NCI-H2107 treated with DMSO at 0.1 percent for 48 hours (cell line): ENCODE data around the gene ETFB.

Source experiments
- DNase-seq: peaks from one replicate; lab custom pipeline; 2025; ENCODE audit not compliant: unreplicated experiment; lab: John Stamatoyannopoulos, UW

ETFB gene

GRCh38 chr19:51329411-51329810 lies 36.8 kb downstream of the ETFB start:
- no peak for DNase-seq

GRCh38 chr19:51327066-51328001 lies 38.9 kb downstream of the ETFB start:
- no peak for DNase-seq

- DNase-seq = no peak
Measured at GRCh38 chr19:51326216-51327065, 39.7 kb downstream of the ETFB start.

- no peak for DNase-seq
Measured at GRCh38 chr19:51325161-51325976, 40.8 kb downstream of the ETFB start.

GRCh38 chr19:51324167-51324481 lies 42.1 kb downstream of the ETFB start:
- DNase-seq = no peak

- DNase-seq = no peak
Measured at GRCh38 chr19:51323481-51324166, 42.6 kb downstream of the ETFB start.

GRCh38 chr19:51321799-51322198 lies 44.4 kb downstream of the ETFB start:
- DNase-seq = no peak

GRCh38 chr19:51320280-51320657 lies 45.9 kb downstream of the ETFB start:
- DNase-seq = no peak

GRCh38 chr19:51319649-51320279 lies 46.4 kb downstream of the ETFB start:
- DNase-seq = no peak

GRCh38 chr19:51318687-51319648 lies 47.2 kb downstream of the ETFB start:
- no peak for DNase-seq

GRCh38 chr19:51317968-51318367 lies 48.2 kb downstream of the ETFB start:
- no peak for DNase-seq

GRCh38 chr19:51317376-51317775 lies 48.8 kb downstream of the ETFB start:
- DNase-seq = no peak

GRCh38 chr19:51316688-51317087 lies 49.5 kb downstream of the ETFB start:
- DNase-seq = no peak

- DNase-seq = no peak
Measured at GRCh38 chr19:51311351-51312257, 54.6 kb downstream of the ETFB start, which contains the start of gene IGLON5. IGLON5 (plus strand) TSS chr19:51311644; CDS start chr19:51311848, 204 bp downstream.

GRCh38 chr19:51305479-51305878 lies 60.7 kb downstream of the ETFB start:
- no peak for DNase-seq

GRCh38 chr19:51301266-51301665 lies 64.9 kb downstream of the ETFB start:
- no peak for DNase-seq

GRCh38 chr19:51297406-51297805 lies 68.8 kb downstream of the ETFB start:
- no peak for DNase-seq
